ENCODE results near the gene DPH2.

DNA sequence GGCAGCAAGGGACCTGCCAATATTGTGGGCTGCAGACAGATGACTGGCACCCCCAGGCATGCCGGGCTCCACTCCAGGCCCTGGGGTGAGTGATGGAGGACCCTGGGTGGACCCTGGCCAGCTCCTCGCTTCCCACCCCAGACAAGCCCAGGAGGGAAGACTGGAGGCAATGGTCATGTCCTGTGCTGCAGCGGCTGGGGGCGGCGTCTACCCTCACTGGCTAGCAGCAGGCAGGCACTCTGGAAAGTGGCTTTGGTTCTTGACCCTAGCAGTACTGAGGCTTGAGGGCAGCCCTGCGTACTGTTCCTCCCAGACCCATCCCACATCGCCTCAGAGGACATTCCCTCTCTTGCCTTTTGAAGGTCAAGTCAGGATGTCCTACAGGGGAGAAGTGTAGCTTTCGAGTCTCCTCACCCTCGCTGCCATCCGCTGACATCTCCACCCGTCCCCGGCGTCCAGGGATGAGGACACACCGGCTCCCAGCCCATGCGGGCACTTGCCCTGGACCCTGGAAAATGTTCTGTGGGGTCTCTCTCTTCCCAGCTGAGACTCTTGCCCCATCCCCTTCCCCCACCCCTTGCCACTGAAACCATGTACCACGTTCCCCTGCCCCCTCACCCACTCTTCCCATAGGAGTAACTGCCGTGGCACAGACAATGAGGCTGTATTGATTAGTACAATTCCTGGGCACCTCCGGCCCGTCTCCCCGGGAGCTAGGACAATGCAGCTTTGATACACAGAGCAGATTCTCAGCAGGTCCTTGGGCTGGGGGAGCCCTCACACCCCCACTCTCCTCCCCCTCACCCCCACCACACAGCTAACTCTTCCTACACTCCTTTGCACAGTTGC lies 46.5 kb downstream of the DPH2 start:
- no peak for TF ChIP-seq POLR2A (IDR thresholded peaks at IDR 0.05)
- TF ChIP-seq EP300 (IDR thresholded peaks at IDR 0.05; ENCODE audit: low read depth), result no peak

Measured in transverse colon (tissue), 1 donor.